IPS-11a (cell line): Measurements from ENCODE around the gene RFC2.
"Not testable (repeated sequence)": the region's sequence is repeated elsewhere in the genome, so short reads cannot be mapped to it uniquely, and the experiment has no call there.

Experiments
- H3K4me3 ChIP-seq: one replicate; pipeline ENCODE4 v1.5.1; 2013; ENCODE audit warnings: low read depth, low read length, control low read depth

The RFC2 gene

DNA sequence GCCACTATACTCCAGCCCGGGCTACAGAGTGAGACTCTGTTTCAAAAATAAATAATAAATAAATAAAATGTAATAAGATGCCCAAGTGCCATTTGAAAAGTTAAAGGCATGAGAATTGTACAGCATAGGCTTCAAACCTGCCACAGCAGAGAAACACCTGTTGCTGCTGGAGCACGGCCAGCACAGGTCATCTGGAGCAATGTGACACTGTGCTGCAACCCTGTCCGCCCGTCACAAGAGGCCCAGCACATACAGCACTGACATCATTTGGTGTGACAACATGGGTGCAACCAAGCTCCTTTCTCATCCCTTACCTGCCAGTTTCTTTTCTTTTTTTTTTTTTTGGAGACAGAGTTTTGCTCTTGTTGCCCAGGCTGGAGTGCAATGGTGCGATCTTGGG is 1.3 kb downstream of the RFC2 start:
- H3K4me3 ChIP-seq, result no peak overlapping the region

DNA sequence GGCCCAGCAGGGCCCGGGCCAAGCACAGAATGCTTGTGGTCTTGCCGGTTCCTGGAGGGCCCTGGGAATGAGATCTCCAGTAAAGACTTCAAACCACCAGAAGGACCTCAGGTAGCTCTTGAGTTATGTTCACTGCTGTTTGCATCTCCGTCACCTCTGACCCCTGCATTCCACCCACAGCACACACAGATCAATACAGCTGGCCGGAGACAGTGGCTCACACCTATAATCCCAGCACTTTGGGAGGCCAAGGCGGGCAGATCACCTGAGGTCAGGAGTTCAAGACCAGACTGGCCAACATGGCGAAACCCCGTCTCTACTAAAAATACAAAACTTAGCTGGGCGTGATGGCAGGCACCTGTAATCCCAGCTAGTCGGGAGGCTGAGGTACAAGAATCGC is 5.1 kb downstream of the RFC2 start:
- H3K4me3 ChIP-seq, result not testable (repeated sequence)

DNA sequence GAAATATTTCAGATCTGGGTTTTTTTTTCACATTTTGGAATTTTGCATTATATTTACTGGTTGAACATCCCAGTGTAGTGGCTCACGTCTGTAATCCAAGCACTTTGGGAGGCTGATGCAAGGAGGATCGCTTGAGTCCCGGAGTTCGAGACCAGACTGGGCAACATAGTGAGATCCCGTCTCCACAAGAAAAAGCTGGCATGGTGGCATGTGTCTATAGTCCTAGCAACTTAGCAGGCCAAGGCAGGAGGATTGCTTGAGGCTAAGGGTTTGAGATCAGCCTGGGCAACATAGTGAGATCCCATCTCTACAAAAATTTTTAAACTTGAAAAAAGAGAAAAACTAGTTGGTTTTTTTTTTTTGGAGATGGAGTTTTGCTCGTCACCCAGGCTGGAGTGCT is 6.0 kb downstream of the RFC2 start:
- H3K4me3 ChIP-seq, result no peak overlapping the region

- no peak overlapping the region for H3K4me3 ChIP-seq
Measured at GRCh38 chr7:74246497-74246896, 7.7 kb downstream of the RFC2 start.

DNA sequence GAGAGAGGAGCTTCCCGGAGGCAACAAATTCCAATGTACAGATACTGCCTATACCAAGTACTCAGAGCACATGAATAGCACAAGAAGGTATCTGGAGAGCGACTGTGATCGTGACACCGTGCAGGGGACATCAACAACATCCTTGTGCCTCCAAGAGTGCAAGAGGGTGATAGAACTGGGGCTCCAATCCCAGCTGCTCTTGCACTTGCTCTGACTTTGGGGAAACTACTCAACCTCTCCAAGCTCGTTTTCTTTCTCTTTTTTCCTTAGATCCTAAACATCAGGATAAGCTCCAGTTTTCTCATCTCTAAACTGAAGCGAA is 12.1 kb downstream of the RFC2 start:
- no peak overlapping the region for H3K4me3 ChIP-seq

DNA sequence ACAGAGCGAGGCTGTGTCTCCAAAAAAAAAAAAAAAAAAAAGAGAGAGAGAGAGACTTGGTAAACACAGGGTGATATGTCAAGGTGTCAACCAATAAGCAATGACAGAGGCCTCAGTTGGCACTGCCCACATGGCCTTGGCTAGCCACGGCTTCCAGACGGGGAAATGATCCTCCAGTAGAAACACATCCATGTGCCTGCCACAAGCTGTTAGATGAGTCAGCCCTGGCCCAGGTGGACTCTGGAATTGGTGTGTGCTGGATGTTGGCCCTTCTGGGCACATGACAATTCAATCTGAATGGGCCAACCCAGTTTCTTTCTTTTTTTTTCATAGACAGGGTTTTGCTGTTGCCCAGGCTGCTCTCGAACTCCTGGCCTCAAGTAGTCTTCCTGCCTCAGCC is 13.7 kb downstream of the RFC2 start:
- H3K4me3 ChIP-seq, result no peak overlapping the region

DNA sequence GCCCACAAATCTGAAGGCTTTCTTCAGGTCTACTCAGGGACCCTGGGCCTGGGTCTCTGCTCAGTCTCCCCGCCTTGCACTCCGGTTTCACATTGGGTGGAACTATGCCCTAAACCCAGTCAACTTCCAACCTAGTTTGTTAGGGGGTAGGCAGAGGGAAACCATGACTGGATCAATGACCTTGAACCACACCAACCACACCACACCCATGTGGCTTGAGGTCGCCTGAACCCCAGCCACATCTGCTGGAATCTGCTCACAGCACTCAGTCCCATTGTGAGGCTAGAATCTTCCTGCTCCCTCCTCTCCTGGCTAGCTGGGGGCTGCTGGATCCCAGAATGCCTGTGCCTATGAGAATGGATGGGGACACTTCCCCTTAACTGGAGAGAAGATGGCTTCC is 17.9 kb downstream of the RFC2 start:
- H3K4me3 ChIP-seq, result no peak overlapping the region

DNA sequence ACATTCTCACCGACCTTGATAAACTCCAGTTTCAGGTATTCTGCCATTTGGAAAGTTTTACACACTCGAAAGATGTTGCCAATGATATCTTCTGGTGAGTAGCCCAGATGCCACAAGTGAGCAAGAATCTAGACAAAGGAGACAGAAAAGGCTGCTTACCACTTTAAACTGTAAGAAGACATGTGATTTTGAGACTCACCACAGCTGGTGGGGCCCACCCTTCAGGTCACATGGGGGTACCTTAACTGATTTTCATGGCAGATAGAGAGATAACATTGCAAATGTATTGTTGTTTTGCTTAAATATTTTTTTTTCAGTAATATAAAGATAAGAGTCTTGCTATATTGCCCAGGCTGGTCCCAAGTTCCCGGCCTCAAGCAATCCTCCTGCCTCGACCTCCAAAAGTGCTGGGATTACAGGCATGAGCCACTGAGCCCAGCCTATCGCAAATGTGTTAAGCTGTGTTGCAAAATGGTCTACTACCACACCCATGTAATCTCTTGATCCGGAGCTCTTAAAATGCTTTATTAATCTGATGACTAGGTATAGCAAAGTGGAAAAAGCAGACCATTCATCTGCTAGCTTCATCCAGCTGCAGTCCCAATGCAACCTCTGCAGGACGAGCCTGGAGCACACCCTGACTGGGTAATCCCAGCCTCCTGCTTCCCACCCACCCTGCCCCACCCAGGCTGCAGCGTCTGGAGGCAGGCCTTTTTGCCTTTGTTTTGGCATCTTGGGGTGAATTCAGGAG is 18.5 kb downstream of the RFC2 start:
- no peak overlapping the region for H3K4me3 ChIP-seq

DNA sequence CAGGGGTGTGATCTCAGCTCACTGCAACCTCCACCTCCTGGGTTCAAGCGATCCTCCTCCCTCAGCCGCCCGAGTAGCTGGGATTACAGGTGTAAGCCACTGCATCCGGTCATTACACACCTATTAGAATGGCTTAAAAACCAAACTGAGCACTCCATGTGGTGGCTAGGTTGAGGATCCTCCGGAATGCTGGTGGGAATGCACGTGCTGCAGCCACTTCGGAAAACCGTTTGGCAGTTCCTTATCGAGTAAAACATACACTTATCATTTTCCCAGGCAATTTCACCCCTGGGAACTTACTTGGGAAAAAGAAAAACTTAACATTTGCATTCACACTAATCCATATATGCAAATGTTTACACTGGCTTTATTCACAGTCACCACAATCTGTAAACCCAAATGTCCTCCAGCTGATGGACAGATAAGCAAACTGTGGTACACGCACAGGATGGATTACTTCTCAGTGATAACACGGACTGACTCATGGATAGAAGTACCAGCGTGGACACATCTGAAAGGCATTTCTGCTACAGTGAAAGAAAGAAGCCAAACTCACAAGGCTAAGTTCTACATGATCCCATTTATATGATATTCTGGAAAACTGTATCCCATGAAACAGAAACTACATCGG is 20.4 kb downstream of the RFC2 start:
- no peak overlapping the region for H3K4me3 ChIP-seq

- H3K4me3 ChIP-seq, result no peak overlapping the region
Measured at GRCh38 chr7:74231232-74231590, 23.0 kb downstream of the RFC2 start.

GRCh38 chr7:74230446-74231231 is 23.6 kb downstream of the RFC2 start:
- no peak overlapping the region for H3K4me3 ChIP-seq

DNA sequence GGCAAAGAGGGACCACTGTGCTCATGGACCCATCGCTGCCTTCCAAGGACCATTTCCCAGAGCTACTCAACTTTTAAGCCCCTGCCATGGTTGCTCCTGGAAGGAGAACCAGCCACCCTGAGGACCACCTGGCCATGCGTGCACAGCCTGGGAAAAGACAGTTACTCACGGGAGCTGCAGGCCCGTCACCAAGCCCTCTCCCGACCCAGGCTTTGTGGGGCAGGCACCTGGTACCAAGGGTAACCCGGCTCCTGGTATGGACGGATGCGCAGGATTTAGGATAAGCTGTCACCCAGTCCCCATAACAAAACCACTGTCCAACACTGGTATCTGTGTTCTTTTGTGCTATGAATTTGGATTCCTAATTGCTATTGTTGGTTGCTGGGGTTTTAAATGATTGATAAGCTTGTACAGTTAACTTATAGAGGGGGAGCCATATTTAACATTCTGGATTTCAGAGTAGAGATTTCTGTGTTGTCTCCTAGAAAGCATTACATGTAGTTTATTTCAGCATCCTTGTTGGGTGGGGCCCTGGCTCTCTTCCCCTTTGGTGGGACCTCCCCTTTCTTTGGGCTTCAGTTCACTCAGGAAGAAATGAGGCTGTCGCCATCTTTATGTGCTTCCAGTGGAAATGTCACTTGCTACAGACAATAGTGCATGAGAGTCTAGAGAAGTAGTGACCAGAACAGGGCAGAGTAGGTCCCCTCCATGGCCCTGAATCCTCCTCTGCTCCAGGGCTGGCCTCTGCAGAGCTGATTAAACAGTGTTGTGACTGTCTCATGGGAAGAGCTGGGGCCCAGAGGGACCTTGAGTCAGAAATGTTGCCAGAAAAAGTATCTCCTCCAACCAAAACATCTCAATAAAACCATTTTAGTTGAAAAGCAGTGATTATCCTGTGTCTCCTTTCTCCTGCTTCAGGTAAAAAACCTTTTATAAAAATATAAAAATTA is 25.0 kb downstream of the RFC2 start:
- no peak overlapping the region for H3K4me3 ChIP-seq

DNA sequence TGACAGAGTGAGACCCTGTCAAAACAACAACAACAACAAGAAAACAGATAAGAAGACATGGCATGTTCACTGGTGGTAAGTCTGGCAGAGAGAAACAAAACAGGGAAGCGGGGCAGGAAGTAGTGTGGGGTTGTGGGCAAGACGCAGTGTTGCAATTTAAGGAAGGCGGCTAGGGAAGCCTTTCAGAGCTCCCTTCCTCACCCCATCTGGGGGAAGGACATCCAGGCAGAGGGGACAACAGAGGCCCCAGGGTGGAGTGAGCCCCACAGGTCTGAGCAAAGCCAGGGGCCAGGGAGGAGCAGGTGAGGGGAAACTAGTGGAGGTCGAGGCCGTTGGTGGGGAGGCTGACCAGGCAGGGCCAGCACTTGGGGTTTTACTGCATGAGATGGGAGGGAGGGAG is 27.6 kb downstream of the RFC2 start:
- no peak overlapping the region for H3K4me3 ChIP-seq

GRCh38 chr7:74225400-74225799 is 28.8 kb downstream of the RFC2 start:
- no peak overlapping the region for H3K4me3 ChIP-seq

GRCh38 chr7:74224907-74225306 is 29.3 kb downstream of the RFC2 start:
- H3K4me3 ChIP-seq, result not testable (repeated sequence)

GRCh38 chr7:74224511-74224832 is 29.7 kb downstream of the RFC2 start:
- no peak overlapping the region for H3K4me3 ChIP-seq

GRCh38 chr7:74223711-74224510 is 30.3 kb downstream of the RFC2 start:
- no peak overlapping the region for H3K4me3 ChIP-seq

GRCh38 chr7:74222851-74223710 is 31.1 kb downstream of the RFC2 start:
- no peak overlapping the region for H3K4me3 ChIP-seq

DNA sequence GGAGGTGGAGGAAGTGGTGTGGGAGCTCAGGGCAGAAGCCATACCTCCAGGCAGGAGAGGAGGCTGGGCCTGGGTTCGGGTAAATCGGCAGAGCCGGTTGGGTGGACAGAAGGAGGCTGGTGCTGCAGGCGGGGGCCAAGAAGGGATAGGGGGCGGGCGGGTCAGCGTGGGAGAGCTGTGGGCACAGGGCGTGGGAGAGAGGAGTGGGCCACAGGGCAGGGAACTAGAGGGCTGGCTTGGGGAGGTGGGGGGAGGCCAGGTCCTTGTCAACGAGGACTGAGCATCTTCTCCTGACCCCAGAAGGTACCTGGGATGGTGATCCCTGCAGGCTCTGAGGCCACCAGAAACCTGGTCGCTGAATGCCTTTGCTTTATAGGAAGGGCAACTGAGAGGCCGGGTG is 32.5 kb downstream of the RFC2 start:
- no peak overlapping the region for H3K4me3 ChIP-seq

GRCh38 chr7:74220229-74220628 is 34.0 kb downstream of the RFC2 start:
- no peak overlapping the region for H3K4me3 ChIP-seq
